ENCODE measurements around the gene MRM3.

DNA sequence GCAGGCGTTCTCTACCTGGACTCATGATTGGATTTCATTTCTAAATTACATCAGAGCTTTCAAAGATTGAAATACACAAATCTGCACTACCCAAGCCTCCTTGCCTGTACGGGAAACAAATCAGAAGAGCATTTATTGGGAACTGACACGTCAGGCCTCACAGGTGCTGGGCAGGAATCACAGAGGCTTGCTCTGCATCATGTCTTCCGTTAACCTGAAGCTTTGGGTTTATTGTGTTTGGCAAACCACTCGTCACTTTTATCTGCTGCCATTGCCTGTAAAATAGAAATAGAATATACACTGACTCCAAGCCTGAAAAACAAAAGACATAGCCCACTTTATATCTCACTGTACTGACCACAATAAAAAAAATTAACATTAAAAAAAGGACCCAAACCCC, 22.2 kb upstream of the MRM3 start:
- TF ChIP-seq, protein P1, sequence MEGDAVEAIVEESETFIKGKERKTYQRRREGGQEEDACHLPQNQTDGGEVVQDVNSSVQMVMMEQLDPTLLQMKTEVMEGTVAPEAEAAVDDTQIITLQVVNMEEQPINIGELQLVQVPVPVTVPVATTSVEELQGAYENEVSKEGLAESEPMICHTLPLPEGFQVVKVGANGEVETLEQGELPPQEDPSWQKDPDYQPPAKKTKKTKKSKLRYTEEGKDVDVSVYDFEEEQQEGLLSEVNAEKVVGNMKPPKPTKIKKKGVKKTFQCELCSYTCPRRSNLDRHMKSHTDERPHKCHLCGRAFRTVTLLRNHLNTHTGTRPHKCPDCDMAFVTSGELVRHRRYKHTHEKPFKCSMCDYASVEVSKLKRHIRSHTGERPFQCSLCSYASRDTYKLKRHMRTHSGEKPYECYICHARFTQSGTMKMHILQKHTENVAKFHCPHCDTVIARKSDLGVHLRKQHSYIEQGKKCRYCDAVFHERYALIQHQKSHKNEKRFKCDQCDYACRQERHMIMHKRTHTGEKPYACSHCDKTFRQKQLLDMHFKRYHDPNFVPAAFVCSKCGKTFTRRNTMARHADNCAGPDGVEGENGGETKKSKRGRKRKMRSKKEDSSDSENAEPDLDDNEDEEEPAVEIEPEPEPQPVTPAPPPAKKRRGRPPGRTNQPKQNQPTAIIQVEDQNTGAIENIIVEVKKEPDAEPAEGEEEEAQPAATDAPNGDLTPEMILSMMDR (IDR thresholded peaks at IDR 0.05; ENCODE audit: insufficient read depth, low read depth, low read length): no peak
- no peak for TF ChIP-seq EZH2 (IDR thresholded peaks at IDR 0.05; ENCODE audit: insufficient read depth, low read length)
